SW 1271 (cell line): ENCODE measurements around the gene RHEX.

ENCODE experiments used
- DNase-seq, 2 experiments: peaks; one replicate each; lab custom pipeline; 2025; lab: John Stamatoyannopoulos, UW

RHEX gene

GRCh38 chr1:206116191-206116872 is 63.4 kb downstream of the RHEX start:
- no peak for DNase-seq

DNA sequence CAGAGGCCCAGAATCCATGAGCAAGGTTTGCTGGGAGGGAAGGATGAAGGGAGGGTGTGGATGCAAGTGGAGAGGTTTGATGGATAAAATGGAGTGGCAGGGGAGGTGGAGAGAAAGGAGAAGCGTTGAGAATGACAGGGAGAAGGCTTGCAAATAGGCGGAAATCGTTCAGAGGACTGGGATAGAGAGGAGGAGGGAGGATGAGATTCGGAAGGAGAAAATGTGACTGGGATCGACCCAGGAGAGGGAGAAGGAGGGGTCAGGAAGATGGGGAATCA is 63.8 kb downstream of the RHEX start:
- DNase-seq = no peak

DNA sequence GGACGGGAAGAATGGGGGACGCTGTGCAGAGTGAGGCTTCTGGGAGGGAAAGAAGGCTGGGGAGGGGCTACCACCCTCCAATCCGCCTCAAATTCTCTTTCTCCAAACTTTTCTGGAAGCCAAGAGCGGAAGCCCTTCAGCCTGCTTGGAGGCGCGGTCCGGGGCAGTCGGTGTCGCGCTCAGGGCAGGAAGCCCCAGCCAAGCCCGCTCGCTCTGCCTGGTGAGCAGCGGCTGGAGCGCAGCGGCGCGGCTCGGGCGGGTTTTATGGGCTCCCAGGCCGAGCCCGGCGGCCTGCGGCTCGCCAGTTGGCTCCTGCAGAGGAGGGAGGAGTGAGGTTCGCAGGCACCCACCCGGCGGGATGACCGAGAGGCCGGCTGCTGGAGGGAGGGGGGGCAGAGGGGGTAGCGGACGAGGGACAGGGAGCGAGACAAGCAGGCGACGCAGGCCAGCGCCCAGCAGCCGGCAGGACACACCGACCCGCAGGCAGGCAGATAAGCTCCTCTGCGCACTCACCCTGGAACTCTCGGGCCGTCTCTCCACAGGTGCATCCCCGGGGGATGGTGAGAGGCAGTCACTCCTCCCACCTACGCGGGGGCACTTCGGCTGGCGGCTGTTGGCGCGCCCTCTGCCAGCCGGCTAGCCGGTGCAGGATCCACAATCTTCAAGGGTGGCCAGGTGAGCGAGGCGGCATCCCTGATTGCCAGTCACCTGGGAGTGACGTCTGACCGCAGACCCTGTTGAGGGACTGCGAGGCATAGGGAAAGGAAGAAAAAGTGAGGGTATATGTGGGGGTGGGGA is 64.4 kb downstream of the RHEX start, which contains the start of gene AVPR1B:
Gene AVPR1B, minus strand, starts transcription at position 238 of the 798 bp plus-strand sequence. CDS start 498 bp downstream, outside the sequence.
- DNase-seq = no peak

DNA sequence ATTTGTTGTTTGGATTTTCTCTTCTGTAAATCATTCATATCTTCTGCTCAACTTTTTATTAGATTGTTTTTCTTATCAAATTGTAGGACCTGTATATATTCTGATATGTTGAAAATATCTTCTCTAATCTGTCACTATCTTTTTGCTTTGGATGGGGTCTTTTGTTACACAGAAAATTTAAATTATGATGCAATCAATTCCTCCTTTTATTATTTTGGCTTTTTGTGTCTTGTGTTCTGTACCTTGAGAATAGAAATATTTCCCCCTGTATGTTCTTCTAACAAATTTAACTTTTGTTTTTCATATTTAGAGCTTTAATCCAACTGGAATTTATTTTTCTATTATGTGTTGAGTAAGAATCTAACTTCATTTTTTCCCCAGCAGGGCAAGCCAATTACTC is 67.4 kb downstream of the RHEX start:
- DNase-seq = no peak

DNA sequence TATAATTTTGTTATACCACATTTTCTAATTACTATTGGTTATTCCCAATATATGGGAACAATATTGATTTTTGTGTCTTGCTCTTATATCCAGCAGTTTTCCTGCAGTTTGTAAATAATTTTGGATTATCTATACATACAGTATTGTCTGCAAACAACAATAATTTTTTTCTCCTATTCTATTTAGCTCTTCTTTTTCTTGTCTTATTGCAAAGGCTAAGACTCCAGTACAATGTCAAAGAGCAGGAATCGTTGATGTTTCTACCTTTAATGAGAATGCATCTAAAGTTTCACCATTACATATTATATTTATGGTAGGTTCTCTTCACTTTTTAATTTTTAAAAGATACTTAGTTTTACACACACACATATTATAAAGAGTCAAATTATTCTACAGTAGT is 68.3 kb downstream of the RHEX start:
- DNase-seq = no peak

DNA sequence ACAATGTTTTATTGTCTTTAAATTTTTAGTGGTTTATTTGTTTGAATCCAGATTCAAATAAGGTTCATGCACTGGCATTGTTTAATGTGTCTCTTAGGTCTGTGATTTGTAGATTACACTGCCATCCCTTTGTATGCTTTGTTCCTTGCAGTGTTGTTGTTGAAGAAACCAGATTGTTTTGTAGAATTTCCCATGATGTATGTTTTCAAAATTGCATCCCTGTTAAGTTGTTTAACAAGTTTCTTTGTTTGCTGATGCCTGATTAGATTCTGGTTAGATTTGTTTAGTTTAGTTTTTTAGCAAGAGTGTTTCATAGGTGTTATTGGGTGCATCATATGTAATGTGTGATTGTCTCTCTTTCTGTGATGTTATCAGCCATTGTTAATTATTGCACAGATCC is 69.7 kb downstream of the RHEX start:
- DNase-seq = no peak

DNA sequence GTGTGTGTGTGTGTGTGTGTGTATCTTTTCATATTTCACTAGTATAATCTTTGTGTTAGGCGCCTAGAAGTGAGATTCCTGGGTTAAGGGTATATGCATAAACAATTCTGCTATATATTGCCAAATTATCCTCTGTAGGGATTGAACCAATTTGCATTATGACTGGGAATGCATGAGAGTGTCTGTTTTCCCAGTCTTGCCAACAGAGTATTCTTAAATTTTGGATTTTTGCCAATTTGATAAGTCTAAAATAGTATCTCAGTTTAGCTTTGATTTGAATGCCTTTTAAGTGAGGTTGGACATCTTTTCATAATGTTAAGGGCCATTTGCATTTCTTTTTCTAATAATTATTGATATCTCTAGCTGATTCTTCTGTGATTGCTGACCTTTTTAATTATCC is 72.4 kb downstream of the RHEX start:
- DNase-seq = no peak

DNA sequence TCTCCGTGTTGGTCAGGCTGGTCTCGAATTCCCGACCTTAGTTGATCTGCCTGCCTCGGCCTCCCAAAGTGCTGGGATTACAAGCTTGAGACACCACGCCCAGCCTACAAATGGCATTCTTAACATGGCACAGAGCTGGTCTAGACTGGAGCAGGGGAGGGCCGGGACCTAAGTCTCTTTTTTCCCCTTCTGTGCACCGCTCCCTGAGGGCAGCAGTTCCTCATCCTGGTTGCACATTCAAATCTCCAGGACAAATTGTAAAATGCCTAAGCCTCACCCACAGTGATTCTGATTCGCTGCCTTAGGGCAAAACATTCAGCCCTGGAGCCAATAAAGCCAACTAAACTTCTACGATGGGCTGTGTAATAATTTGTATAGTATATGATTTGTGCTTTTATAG is 74.4 kb downstream of the RHEX start:
- DNase-seq = no peak

DNA sequence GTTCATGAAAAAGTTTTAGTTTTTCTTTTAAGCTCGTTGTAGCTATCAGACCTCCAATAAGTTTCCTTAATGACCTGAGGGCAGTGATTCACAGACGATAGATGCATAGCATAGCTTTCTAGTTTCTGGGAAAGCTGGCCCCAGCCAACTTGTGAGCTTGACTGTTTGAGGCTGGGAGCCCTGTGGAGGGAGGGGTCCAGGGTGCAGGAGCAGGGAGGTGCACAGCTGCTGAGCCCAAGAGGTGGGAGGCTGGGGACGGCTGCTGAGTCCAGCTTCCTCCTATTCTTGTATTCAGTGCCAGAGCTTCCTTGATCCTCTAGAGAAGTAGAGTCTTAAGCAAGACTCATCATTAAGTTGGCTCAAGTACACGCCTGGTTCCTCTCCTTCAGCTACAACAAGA is 75.2 kb downstream of the RHEX start:
- DNase-seq = no peak

DNA sequence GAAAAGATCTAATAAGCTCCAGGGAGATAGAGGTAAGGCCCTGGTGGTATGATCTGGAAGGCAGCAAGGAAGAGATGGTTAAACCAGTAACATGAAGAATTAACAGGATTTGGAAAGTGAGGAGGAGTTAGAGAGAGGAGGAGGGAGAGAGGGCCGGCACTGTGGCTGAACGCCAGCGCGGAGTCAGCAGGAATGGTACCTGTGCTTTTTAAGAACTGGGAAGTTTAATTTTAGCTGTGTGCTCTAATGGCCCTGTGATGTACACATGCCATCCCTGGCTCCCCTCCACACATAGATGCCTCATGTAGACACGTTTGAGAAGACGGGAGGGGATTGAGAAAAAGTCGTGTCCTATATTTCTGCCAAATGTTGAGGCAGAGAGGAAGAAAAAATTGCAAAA is 78.1 kb downstream of the RHEX start:
- no peak for DNase-seq

DNA sequence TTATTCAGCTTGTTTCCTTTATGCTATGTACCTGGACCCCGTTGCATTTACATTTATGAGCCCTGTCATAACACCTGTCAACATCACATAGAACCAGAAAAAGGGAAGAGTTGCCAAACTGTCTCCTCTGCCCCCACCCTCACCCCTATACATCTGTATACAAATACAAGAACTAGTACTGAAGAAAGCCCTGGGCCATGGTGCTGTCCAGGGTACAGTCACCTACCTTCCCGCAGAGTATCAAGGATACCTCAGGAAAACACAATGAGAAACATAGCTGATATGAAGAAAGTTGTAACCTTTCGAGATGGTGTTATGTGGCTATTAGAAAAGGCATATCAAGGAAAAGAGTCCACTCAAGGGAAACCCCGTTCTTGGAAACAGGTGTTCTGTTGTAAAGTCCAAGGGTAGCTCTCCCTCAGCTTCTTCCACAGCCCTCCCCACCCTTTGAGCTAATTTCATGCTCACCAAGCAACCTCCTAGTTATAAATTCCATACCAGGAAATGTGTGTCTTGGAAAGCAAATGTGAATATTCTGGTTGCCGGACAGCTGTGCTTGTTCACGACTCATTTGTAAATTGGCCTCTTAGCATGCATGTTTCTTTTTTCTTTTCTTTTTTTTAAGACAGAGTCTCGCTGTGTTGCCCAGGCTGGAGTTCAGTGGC is 80.9 kb downstream of the RHEX start:
- DNase-seq = no peak

- no peak for DNase-seq
These were observed 82.3 kb downstream of the RHEX start for GRCh38 chr1:206135248-206135647.

GRCh38 chr1:206136241-206136640 is 83.3 kb downstream of the RHEX start:
- DNase-seq = no peak

DNA sequence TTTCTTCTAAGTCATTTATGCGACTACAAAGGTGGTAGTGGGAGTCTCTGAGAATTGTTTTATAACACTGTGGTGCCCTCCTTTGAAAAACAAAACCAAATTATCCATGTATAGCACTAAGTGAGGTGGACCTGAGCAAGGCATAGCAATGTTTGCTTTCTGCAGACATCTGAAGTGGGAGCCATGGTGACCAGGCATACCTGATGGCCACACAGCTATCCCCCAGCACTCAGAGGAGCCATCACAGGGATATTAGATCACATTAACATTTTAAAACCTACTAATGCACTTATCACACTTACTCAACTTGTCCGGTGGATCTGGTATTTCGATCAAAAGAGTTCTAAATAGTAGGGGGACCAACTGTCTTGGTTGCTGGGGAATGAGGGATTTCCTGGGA is 89.0 kb downstream of the RHEX start:
- DNase-seq = no peak

DNA sequence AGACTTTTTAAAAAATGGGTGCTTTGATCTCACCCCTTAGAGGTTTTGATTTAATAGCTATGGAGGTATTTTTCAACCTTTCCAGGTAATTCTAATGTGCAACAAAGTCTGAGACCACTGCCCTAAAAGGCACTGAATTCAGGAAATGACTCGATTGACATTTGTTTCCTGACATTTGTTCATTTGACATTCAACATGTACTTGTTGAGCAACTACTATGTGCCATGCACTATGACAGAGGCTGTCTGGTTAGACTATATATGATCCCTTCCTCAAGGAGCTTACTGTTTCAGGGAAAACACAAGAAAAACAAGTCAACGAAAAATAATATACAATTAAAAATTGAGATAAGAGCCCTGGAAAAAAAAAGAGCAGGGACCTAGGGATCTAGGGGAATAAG is 89.8 kb downstream of the RHEX start:
- DNase-seq = no peak

- no peak for DNase-seq
These were observed 90.7 kb downstream of the RHEX start for GRCh38 chr1:206143537-206144172.

GRCh38 chr1:206144605-206145004 is 91.6 kb downstream of the RHEX start:
- DNase-seq = no peak

DNA sequence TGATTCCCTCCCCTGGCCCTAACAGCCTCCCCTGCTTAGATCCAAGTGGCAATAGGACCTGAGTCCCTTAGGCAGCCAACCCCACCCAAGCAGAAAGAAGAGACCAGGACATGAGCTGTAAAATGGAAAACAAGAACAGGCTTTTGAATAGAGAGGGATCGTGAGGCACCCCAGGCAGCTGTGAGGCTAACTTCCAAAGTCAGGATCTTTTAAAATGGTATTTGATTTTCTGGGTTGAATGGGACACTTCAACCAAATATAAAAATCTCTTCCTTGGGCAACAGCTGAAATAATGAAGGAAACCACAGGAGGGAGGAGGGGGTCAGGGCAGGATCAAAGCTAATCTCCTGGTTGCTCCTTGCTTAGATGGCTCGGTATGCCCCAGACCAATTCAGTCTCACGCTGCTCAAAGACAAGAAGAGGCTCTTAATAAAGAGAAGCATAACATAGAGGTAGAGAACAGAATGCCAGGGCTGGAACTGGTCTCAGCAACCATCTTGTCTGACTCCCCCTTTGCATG is 92.9 kb downstream of the RHEX start:
- no peak for DNase-seq
